ENCODE results near the gene OR4D11. TPM values are rescaled to one million over a fixed set of nuclear protein-coding genes. Genes with fewer than 3 reads are reported as not detected.

OR4D11 gene
- total RNA-seq, 1 experiment from 2014 or later: not detected

DNA sequence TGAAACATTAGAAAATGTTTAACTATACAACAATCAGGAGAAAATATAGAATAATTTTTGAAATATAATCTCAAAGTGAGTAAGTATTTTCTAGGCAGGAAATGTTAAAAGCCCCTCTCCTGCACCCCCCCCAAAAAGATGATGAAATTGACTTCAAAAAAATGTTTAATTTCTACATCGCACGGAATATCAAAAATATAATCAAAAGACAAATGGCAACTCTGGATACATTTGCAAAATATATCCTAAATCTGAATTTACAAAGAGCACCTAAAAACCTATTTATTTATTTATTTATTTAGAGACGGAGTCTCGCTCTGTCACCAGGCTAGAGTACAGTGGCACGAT lies 44.9 kb downstream of the OR4D11 start:
- H3K4me2 ChIP-seq (ENCODE audit: low read length): peak overlapping the region; percentile 59
- H4K20me1 ChIP-seq (ENCODE audit: insufficient read depth): no peaks in the 10 kb centered on the region
- ChIA-PET RAD21 (ENCODE audit: low non-redundant PET in 1 of 2, low total read pairs in 2 of 2, uncharacterized antibody in 2 of 2, unreplicated experiment in 2 of 2) (no interaction called here), CTCF (interaction anchor here (4.7 kb wide), 1 partner anchor 11 kb away, joined by 26 read pairs; no protein-coding TSS in a partner anchor), POLR2A (interaction anchor here (1.1 to 2.1 kb wide), 3 partner anchors 10 to 18 kb away, joined by 3 to 17 read pairs (median 3); no protein-coding TSS in a partner anchor)
- intact Hi-C loops (cut with micrococcal nuclease): no loop called here
- H3K4me3 ChIP-seq (replicated peaks in 1 of 2; ENCODE audit: low read depth in 1 of 2, low read length in 2 of 2): no peak overlapping the region
- 0 out of 2 replicates have a peak overlapping the region, but pooled peaks have one; percentile 4 for H3K27ac ChIP-seq (ENCODE audit: low read depth, low read length)
- TF ChIP-seq EGR1 (IDR thresholded peaks at IDR 0.05; ENCODE audit: low read depth) (no peak), FOSL1 (IDR thresholded peaks at IDR 0.05; ENCODE audit: low read depth) (no peak), JUND (IDR thresholded peaks at IDR 0.05) (no peak), CEBPB (IDR thresholded peaks at IDR 0.05; ENCODE audit: low read depth) (no peak), POLR2AphosphoS5 (IDR thresholded peaks at IDR 0.05; ENCODE audit: low read depth, low read length) (no peak), CBX3 (IDR thresholded peaks at IDR 0.05; ENCODE audit: low read depth) (no peak), ELF1 (IDR thresholded peaks at IDR 0.05; ENCODE audit: borderline replicate concordance, low read depth) (no peak), SRF (IDR thresholded peaks at IDR 0.05; ENCODE audit: low read depth) (no peak)
- TF ChIP-seq, protein P1, sequence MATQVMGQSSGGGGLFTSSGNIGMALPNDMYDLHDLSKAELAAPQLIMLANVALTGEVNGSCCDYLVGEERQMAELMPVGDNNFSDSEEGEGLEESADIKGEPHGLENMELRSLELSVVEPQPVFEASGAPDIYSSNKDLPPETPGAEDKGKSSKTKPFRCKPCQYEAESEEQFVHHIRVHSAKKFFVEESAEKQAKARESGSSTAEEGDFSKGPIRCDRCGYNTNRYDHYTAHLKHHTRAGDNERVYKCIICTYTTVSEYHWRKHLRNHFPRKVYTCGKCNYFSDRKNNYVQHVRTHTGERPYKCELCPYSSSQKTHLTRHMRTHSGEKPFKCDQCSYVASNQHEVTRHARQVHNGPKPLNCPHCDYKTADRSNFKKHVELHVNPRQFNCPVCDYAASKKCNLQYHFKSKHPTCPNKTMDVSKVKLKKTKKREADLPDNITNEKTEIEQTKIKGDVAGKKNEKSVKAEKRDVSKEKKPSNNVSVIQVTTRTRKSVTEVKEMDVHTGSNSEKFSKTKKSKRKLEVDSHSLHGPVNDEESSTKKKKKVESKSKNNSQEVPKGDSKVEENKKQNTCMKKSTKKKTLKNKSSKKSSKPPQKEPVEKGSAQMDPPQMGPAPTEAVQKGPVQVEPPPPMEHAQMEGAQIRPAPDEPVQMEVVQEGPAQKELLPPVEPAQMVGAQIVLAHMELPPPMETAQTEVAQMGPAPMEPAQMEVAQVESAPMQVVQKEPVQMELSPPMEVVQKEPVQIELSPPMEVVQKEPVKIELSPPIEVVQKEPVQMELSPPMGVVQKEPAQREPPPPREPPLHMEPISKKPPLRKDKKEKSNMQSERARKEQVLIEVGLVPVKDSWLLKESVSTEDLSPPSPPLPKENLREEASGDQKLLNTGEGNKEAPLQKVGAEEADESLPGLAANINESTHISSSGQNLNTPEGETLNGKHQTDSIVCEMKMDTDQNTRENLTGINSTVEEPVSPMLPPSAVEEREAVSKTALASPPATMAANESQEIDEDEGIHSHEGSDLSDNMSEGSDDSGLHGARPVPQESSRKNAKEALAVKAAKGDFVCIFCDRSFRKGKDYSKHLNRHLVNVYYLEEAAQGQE (IDR thresholded peaks at IDR 0.05; ENCODE audit: low read depth): no peak
- TF ChIP-seq, protein P2, sequence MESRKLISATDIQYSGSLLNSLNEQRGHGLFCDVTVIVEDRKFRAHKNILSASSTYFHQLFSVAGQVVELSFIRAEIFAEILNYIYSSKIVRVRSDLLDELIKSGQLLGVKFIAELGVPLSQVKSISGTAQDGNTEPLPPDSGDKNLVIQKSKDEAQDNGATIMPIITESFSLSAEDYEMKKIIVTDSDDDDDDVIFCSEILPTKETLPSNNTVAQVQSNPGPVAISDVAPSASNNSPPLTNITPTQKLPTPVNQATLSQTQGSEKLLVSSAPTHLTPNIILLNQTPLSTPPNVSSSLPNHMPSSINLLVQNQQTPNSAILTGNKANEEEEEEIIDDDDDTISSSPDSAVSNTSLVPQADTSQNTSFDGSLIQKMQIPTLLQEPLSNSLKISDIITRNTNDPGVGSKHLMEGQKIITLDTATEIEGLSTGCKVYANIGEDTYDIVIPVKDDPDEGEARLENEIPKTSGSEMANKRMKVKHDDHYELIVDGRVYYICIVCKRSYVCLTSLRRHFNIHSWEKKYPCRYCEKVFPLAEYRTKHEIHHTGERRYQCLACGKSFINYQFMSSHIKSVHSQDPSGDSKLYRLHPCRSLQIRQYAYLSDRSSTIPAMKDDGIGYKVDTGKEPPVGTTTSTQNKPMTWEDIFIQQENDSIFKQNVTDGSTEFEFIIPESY (IDR thresholded peaks at IDR 0.05; ENCODE audit: extremely low read depth, insufficient replicate concordance, low read length): no peak
- TF ChIP-seq, protein P3, sequence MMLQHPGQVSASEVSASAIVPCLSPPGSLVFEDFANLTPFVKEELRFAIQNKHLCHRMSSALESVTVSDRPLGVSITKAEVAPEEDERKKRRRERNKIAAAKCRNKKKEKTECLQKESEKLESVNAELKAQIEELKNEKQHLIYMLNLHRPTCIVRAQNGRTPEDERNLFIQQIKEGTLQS (IDR thresholded peaks at IDR 0.05): no peak
- H3K4me1 ChIP-seq (ENCODE audit: control insufficient read depth in 1 of 2, insufficient read depth in 2 of 2, low read length in 2 of 2): peaks cover 48 to 77% of the 10 kb centered on the region in 2 experiments
- DNase-seq (ENCODE audit: low read depth, low spot score) (no peak), ATAC-seq (no peak)
- no peaks in the 10 kb centered on the region for H3K79me2 ChIP-seq (ENCODE audit: insufficient read depth, low read length)
- H3K9ac ChIP-seq (ENCODE audit: low read length): peak overlapping the region; percentile 31; the same call in 1 of the 2 replicates
- H3K36me3 ChIP-seq (ENCODE audit: control insufficient read depth in 1 of 2, insufficient read depth in 2 of 2, low read length in 2 of 2): no peaks in the 10 kb centered on the region
- no peaks in the 10 kb centered on the region for H3K9me3 ChIP-seq (ENCODE audit: control insufficient read depth in 1 of 2, insufficient read depth in 1 of 2, low read depth in 1 of 2, low read length in 2 of 2)
- H3K9me2 ChIP-seq (ENCODE audit: insufficient read depth): no peaks in the 10 kb centered on the region
- no TSS peak for BruUV-seq (replicated peaks)
- H3K27me3 ChIP-seq (ENCODE audit: insufficient read depth, low read length): no peaks in the 10 kb centered on the region
- H2AFZ ChIP-seq (ENCODE audit: low read depth, low read length, poor library complexity, severe bottlenecking): no peak overlapping the region
